H7 (cell line): ENCODE results near the gene ELF1. TPM values are rescaled to one million over a fixed set of nuclear protein-coding genes. Genes with fewer than 3 reads are reported as not detected.
A peak's percentile ranks its signal among the peaks of the same experiment; 100 is the strongest.

ENCODE experiments used
- DNase-seq: peaks from one replicate; pipeline ENCODE4 v3.0.0; 2012
- H3K27me3 ChIP-seq: 2 replicates; pipeline ENCODE4 v1.6.0; 2011; ENCODE audit warnings: mild to moderate bottlenecking, low read length; ENCODE audit not compliant: control insufficient read depth, insufficient read depth
- H3K36me3 ChIP-seq: replicated peaks from 2 replicates; pipeline ENCODE4 v1.5.1; 2011; ENCODE audit warnings: low read length; ENCODE audit not compliant: control insufficient read depth, insufficient read depth
- H3K4me3 ChIP-seq: 2 replicates; pipeline ENCODE4 v1.5.1; 2011; ENCODE audit warnings: low read depth, mild to moderate bottlenecking, control low read depth, low read length, moderate library complexity; ENCODE audit not compliant: insufficient read depth
- total RNA-seq: library from RNA; depleted of rRNA; stranded (reverse); fragments of >200 nt; shearing (Covaris generic); gene quantifications from 2 replicates; pipeline ENCODE4 v1.2.3, GENCODE V29; 2014

ELF1 gene
- total RNA-seq, 1 experiment from 2014 or later, result 18.6 TPM

- DNase-seq, result no peak
- Histone ChIP-seq H3K4me3 (no peak overlapping the region), H3K27me3 (no peaks in the 10 kb centered on the region), H3K36me3 (no peaks in the 10 kb centered on the region)
These were observed 13.4 kb downstream of the ELF1 start for GRCh38 chr13:41005704-41006103.

- Histone ChIP-seq H3K27me3 (no peaks in the 10 kb centered on the region), H3K36me3 (no peaks in the 10 kb centered on the region), H3K4me3 (no peak overlapping the region)
- no peak for DNase-seq
These were observed 14.0 kb downstream of the ELF1 start for GRCh38 chr13:41004875-41005693.

- DNase-seq, result no peak
- Histone ChIP-seq H3K36me3 (no peaks in the 10 kb centered on the region), H3K4me3 (no peak overlapping the region), H3K27me3 (no peaks in the 10 kb centered on the region)
These were observed 16.5 kb downstream of the ELF1 start for GRCh38 chr13:41002606-41003005.

- no peak overlapping the region for H3K4me3 ChIP-seq
- H3K27me3 ChIP-seq, result no peaks in the 10 kb centered on the region
- no peak for DNase-seq
- no peaks in the 10 kb centered on the region for H3K36me3 ChIP-seq
These were observed 17.4 kb downstream of the ELF1 start for GRCh38 chr13:41001695-41002094.

- Histone ChIP-seq H3K36me3 (no peaks in the 10 kb centered on the region), H3K4me3 (no peak overlapping the region), H3K27me3 (no peaks in the 10 kb centered on the region)
- no peak for DNase-seq
These were observed 19.7 kb downstream of the ELF1 start for GRCh38 chr13:40999416-40999815.

DNA sequence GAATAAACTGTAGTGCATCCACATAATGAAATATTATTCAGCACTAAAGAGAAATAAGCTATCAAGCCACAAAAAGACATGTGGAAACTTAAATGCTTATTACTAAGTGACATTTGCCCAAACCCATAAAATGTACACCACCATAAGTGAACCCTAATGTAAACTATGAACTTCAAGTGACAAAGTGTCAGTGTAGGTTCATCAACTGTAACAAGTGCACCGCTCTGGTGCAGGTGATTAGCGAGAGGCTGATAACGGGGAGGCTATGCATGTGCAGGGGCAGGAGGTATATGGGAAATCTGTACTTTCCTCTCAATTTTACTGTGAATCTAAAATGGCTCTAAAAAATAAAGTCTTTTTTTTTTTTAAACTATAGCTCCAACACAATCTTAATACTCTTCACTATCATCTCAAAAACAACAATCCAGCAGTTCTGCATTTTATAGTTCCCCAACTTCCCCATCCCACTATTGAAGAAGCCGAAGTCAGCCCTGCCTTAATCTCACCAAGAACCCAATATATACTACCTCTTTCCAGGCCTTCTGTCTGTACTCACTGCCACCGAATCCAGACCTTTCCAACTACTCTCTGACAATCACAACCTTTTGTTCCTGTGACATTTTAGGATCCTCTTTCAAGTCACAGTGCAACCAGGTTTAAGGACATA, 22.6 kb downstream of the ELF1 start:
- no peak for DNase-seq
- H3K27me3 ChIP-seq, result no peaks in the 10 kb centered on the region
- no peak overlapping the region for H3K4me3 ChIP-seq
- no peaks in the 10 kb centered on the region for H3K36me3 ChIP-seq

GRCh38 chr13:40995997-40996396, 23.1 kb downstream of the ELF1 start:
- Histone ChIP-seq H3K4me3 (no peak overlapping the region), H3K27me3 (no peaks in the 10 kb centered on the region), H3K36me3 (no peaks in the 10 kb centered on the region)
- no peak for DNase-seq

DNA sequence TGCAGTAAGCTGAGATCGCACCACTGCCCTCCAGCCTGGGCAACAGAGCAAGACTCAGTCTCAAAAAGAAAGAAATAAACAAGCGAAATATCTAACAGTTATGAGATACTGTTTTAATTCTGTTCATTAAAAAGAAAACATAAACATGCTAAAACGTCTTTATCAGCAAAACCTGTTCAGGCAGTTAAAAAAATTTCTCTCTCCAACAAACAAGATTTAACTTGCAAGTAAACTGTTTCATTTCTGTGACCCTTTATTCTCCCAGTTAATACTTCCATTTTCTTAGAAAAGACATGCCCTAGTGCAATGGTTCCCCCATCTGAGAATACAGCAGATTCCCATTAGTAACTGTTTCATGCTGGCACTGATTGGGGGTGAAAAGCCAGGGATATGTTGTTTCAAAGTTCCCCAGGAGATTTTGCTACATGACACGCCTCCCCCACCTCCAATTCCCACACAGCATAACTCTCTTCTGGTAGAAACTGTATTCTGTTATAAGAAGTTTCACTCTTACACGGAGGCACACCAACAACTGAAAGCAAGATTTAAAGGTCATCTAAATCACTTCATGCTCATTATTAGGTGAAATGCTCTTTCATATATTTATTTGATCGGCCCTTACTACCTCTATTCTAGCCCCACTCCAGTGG, 24.4 kb downstream of the ELF1 start:
- DNase-seq, result no peak
- Histone ChIP-seq H3K4me3 (no peak overlapping the region), H3K36me3 (no peaks in the 10 kb centered on the region), H3K27me3 (no peaks in the 10 kb centered on the region)

DNA sequence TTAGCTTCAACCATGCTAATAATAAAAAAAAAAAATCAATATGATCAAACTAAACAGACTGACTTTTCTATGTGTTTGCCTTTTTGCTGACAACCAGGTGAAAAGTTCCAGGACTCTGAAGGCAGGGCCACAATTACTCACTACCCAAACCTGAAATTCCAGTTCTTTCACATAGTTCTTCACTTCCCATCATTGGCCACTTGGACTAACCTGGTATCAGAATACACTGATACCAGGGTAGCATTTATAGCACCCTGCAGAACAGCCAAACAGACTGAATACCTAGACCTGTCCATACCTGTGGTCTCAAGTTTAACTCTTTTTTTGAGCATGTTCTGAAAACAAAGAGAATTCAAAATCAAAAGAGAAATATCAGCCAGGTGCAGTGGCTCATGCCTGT, 25.1 kb downstream of the ELF1 start:
- DNase-seq, result peak; percentile 16
- H3K36me3 ChIP-seq, result no peaks in the 10 kb centered on the region
- no peak overlapping the region for H3K4me3 ChIP-seq
- no peaks in the 10 kb centered on the region for H3K27me3 ChIP-seq

GRCh38 chr13:40992678-40993518, 26.2 kb downstream of the ELF1 start:
- DNase-seq, result peak; percentile 8
- Histone ChIP-seq H3K36me3 (no peaks in the 10 kb centered on the region), H3K4me3 (no peak overlapping the region), H3K27me3 (no peaks in the 10 kb centered on the region)

- no peaks in the 10 kb centered on the region for H3K36me3 ChIP-seq
- H3K4me3 ChIP-seq, result no peak overlapping the region
- no peak for DNase-seq
- H3K27me3 ChIP-seq, result no peaks in the 10 kb centered on the region
These were observed 31.4 kb downstream of the ELF1 start for GRCh38 chr13:40987606-40988280.

GRCh38 chr13:40986101-40986856, 32.8 kb downstream of the ELF1 start:
- DNase-seq, result no peak
- H3K36me3 ChIP-seq, result no peaks in the 10 kb centered on the region

DNA sequence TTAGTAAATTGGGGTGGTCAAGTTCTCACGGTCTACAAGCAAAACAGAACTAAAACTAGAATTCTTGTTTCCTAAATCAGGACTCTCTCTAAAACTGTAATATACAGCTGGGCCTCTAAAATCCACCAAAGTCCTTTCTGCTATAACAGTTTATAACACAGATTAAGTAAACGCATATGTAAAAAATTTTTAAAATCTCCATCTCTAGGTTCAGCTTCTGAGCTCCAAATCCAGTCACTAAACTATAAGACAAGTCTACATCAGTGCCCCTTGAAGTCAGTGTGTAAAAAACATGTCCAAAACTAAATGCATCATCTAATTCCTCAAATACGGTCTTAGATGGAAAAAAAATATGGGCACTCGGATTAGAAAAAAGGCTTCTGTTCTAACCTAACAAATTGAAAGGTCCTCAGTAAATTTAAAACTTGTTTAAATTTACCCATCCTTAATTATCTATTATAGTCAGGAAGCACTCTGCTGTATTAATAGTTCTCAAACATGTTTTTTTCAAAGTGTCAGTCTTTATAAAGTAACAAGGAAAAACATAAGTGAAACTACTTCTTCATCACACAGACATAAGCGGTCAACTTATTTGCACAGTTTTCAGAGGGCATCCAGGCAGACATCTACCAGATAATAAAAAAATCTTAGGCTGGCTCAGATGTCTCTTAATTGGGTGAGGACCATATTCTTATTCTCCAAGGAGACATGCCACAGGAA, 33.6 kb downstream of the ELF1 start:
- no peak for DNase-seq
- H3K36me3 ChIP-seq, result no peaks in the 10 kb centered on the region
- H3K27me3 ChIP-seq, result no peaks in the 10 kb centered on the region
- H3K4me3 ChIP-seq, result no peak overlapping the region

More at GRCh38 chr13:40986101-40986856, 32.8 kb downstream of the ELF1 start:
- H3K4me3 ChIP-seq, result no peak overlapping the region
- H3K27me3 ChIP-seq, result no peaks in the 10 kb centered on the region
